SK-N-SH (cell line): ENCODE results near the gene HOXC10. TPM values are rescaled to one million over a fixed set of nuclear protein-coding genes. Genes with fewer than 3 reads are reported as not detected.

Experiments used
- CTCF ChIA-PET: fragments of 300-600, 350-600 bp; formaldehyde crosslinking; extraction: SDS; loops from one replicate; lab custom pipeline; 2021; lab: Yijun Ruan, JAX
- POLR2A ChIA-PET: fragments of 350-600 bp; sonication (Branson Sonifier 250); formaldehyde crosslinking; extraction: SDS; loops from one replicate; lab custom pipeline; 2020; ENCODE audit warnings: antibody characterized with exemption, inconsistent platforms; lab: Yijun Ruan, JAX
- DNase-seq: peaks from one replicate; pipeline ENCODE4 v3.0.0; 2012
- H2AFZ ChIP-seq: fragments of 200-600 bp; sonication (generic); 2 replicates; pipeline ENCODE4 v1.8.1; 2016; ENCODE audit warnings: antibody characterized with exemption, mild to moderate bottlenecking, low read depth
- H3F3A ChIP-seq: fragments of 200-600 bp; sonication (generic); replicated peaks from 2 replicates; pipeline ENCODE3; 2016; ENCODE audit warnings: antibody characterized with exemption, mild to moderate bottlenecking; ENCODE audit not compliant: insufficient read depth
- H3K27ac ChIP-seq, 2 experiments: fragments of 200-500 bp in 1 of 2; fragments of 200-600 bp in 1 of 2; sonication (Bioruptor generic) in 1 of 2; sonication (generic), shearing (Covaris generic) in 1 of 2; 2 replicates each; pipeline versions ENCODE4 v1.5.1 to v1.6.1; 2014 to 2016; ENCODE audit warnings: low read depth in 2 of 2, inconsistent platforms in 1 of 2, low read length in 1 of 2, mild to moderate bottlenecking in 1 of 2, mixed read lengths in 1 of 2
- H3K27me3 ChIP-seq: fragments of 200-600 bp; sonication (generic), shearing (Covaris generic); 2 replicates; pipeline ENCODE4 v1.6.1; 2016; ENCODE audit warnings: mixed run types; ENCODE audit not compliant: insufficient read depth
- H3K36me3 ChIP-seq, 2 experiments: fragments of 200-500 bp in 1 of 2; fragments of 200-600 bp in 1 of 2; sonication (Bioruptor generic) in 1 of 2; sonication (generic) in 1 of 2; replicated peaks in 1 of 2; 2 replicates each; pipeline versions ENCODE3 to v1.5.1; 2014 to 2016; ENCODE audit warnings: low read length in 1 of 2, mild to moderate bottlenecking in 1 of 2; ENCODE audit not compliant: insufficient read depth in 2 of 2, control insufficient read depth in 1 of 2
- H3K4me1 ChIP-seq, 2 experiments: fragments of 200-500 bp in 1 of 2; fragments of 200-600 bp in 1 of 2; sonication (Bioruptor generic) in 1 of 2; sonication (generic), shearing (Covaris generic) in 1 of 2; 2 replicates each; pipeline versions ENCODE4 v1.5.1 to v1.6.1; 2014 to 2016; ENCODE audit warnings: low read depth in 1 of 2, low read length in 1 of 2, mixed run types in 1 of 2; ENCODE audit not compliant: insufficient read depth in 2 of 2, control insufficient read depth in 1 of 2
- H3K4me2 ChIP-seq: fragments of 200-600 bp; sonication (generic), shearing (Covaris generic); 2 replicates; pipeline ENCODE4 v1.6.1; 2017; ENCODE audit warnings: mixed run types
- H3K4me3 ChIP-seq, 2 experiments: fragments of 200-500 bp in 1 of 2; fragments of 200-600 bp in 1 of 2; sonication (Bioruptor generic) in 1 of 2; sonication (generic), shearing (Covaris generic) in 1 of 2; 2 replicates each; pipeline versions ENCODE4 v1.5.1 to v1.8.1; 2014 to 2016; ENCODE audit warnings: low read depth in 2 of 2, inconsistent platforms in 1 of 2, low read length in 1 of 2, mild to moderate bottlenecking in 1 of 2, mixed read lengths in 1 of 2, moderate library complexity in 1 of 2
- H3K79me2 ChIP-seq: fragments of 200-600 bp; sonication (generic); 2 replicates; pipeline ENCODE4 v1.8.1; 2017; ENCODE audit warnings: mild to moderate bottlenecking; ENCODE audit not compliant: insufficient read depth
- H3K9ac ChIP-seq: fragments of 200-600 bp; sonication (generic); 2 replicates; pipeline ENCODE4 v1.6.1; 2017; ENCODE audit warnings: mixed run types
- H3K9me2 ChIP-seq: fragments of 200-600 bp; sonication (generic); 2 replicates; pipeline ENCODE4 v1.6.1; 2017; ENCODE audit warnings: mixed run types
- H3K9me3 ChIP-seq: fragments of 200-600 bp; sonication (generic); 2 replicates; pipeline ENCODE4 v1.6.1; 2017; ENCODE audit warnings: mixed run types, mild to moderate bottlenecking, moderate library complexity
- H4K20me1 ChIP-seq: fragments of 200-600 bp; sonication (generic); 2 replicates; pipeline ENCODE4 v1.6.1; 2017; ENCODE audit warnings: mild to moderate bottlenecking, mixed run types; ENCODE audit not compliant: insufficient read depth
- CHD2 ChIP-seq: fragments of 150-350 bp; IDR thresholded peaks from 2 replicates; pipeline ENCODE4 v1.6.1; 2018; ENCODE audit warnings: low read length; ENCODE audit not compliant: partially characterized antibody
- ELF1 ChIP-seq: IDR thresholded peaks from 2 replicates; pipeline ENCODE4 v1.4.0; 2012
- EP300 ChIP-seq, 2 experiments: IDR thresholded peaks; 2 replicates each; pipeline versions ENCODE4 v1.4.0 to v1.6.1; 2012; ENCODE audit warnings: borderline replicate concordance in 1 of 2, low read depth in 1 of 2, low read length in 1 of 2
- EZH2phosphoT487 ChIP-seq: fragments of 200-600 bp; sonication (generic); IDR thresholded peaks from 2 replicates; pipeline ENCODE4 v1.6.1; 2017; ENCODE audit warnings: low read depth, mixed run types, mild to moderate bottlenecking, antibody characterized with exemption, moderate library complexity, borderline replicate concordance
- FOSL2 ChIP-seq: IDR thresholded peaks from 2 replicates; pipeline ENCODE4 v1.4.0; 2012; ENCODE audit warnings: low read depth, mild to moderate bottlenecking, moderate library complexity, borderline replicate concordance
- FOXJ3 ChIP-seq: sonication (generic); formaldehyde crosslinking; IDR thresholded peaks from 2 replicates; pipeline ENCODE4 v1.5.1; 2020; ENCODE audit warnings: mild to moderate bottlenecking, missing genetic modification reagents
- MAX ChIP-seq: IDR thresholded peaks from 2 replicates; pipeline ENCODE4 v1.4.0; 2012; ENCODE audit warnings: low read depth
- NFIC ChIP-seq: IDR thresholded peaks from 2 replicates; pipeline ENCODE4 v1.4.0; 2012; ENCODE audit warnings: borderline replicate concordance
- NRF1 ChIP-seq: IDR thresholded peaks from 2 replicates; pipeline ENCODE4 v1.6.1; 2012; ENCODE audit warnings: low read depth, mild to moderate bottlenecking, low read length
- POLR2AphosphoS5 ChIP-seq: IDR thresholded peaks from 2 replicates; pipeline ENCODE4 v1.6.1; 2012; ENCODE audit warnings: low read depth, low read length
- RAD21 ChIP-seq: IDR thresholded peaks from 2 replicates; pipeline ENCODE4 v1.6.1; 2012; ENCODE audit warnings: mild to moderate bottlenecking, low read length
- RCOR1 ChIP-seq: fragments of 150-350 bp; IDR thresholded peaks from 2 replicates; pipeline ENCODE4 v1.6.1; 2017; ENCODE audit warnings: antibody characterized with exemption, low read length
- REST ChIP-seq: IDR thresholded peaks from 2 replicates; pipeline ENCODE4 v1.6.1; 2012; ENCODE audit warnings: mild to moderate bottlenecking, low read depth, low read length, moderate library complexity
- RXRA ChIP-seq: IDR thresholded peaks from 2 replicates; pipeline ENCODE4 v1.4.0; 2012; ENCODE audit warnings: low read depth, mild to moderate bottlenecking, borderline replicate concordance
- SIN3A ChIP-seq: IDR thresholded peaks from 2 replicates; pipeline ENCODE4 v1.6.1; 2012; ENCODE audit warnings: low read depth, mild to moderate bottlenecking, low read length, moderate library complexity, borderline replicate concordance
- SMC3 ChIP-seq: IDR thresholded peaks from 2 replicates; pipeline ENCODE4 v1.6.1; 2012; ENCODE audit warnings: low read depth, low read length, improper control_type of control experiment
- TAF1 ChIP-seq: IDR thresholded peaks from 2 replicates; pipeline ENCODE4 v1.6.1; 2012; ENCODE audit warnings: low read depth, mild to moderate bottlenecking, low read length, moderate library complexity, borderline replicate concordance
- USF1 ChIP-seq: IDR thresholded peaks from 2 replicates; pipeline ENCODE4 v1.4.0; 2012; ENCODE audit warnings: low read depth, borderline replicate concordance
- USF2 ChIP-seq: fragments of 150-350 bp; IDR thresholded peaks from 2 replicates; pipeline ENCODE4 v1.6.1; 2017; ENCODE audit warnings: antibody characterized with exemption, low read length, low read depth, borderline replicate concordance
- WGBS: methylation state at CpG from one replicate; pipeline ENCODE4 v1.1.6; 2017; ENCODE audit warnings: low lambda C conversion rate; 5-methylcytosine and 5-hydroxymethylcytosine counted together
- polyA plus RNA-seq, 3 experiments: library from polyadenylated mRNA; depleted of rRNA; stranded (reverse); fragments of >200 nt; gene quantifications; 2 replicates each; pipeline ENCODE4 v1.2.3, GENCODE V29; 2012

HOXC10 gene
- polyA plus RNA-seq, 1 of the 3 experiments (the other 2 are of a cell fraction) = 0.03 TPM

GRCh38 chr12:53968214-53969127 lies 16.5 kb upstream of the HOXC10 start:
- H3K4me3 ChIP-seq = no peak overlapping the region
- CTCF ChIA-PET = interaction anchor here (0.9 to 12.7 kb wide), 5 partner anchors 15 to 431 kb away, joined by 3 to 134 read pairs (median 4); partner anchors contain the start of genes HOXC10 and HOXC13

GRCh38 chr12:53969588-53970259 lies 15.2 kb upstream of the HOXC10 start:
- WGBS = 23% methylated on average over 10 of the region's 12 CpGs
- no peaks in the 10 kb centered on the region for H3K9me2 ChIP-seq
- no peak overlapping the region for H3K27ac ChIP-seq
- H3K4me3 ChIP-seq = no peak overlapping the region
- peaks cover 0 to 2% of the 10 kb centered on the region in 2 experiments; a peak in 1 of 4 replicates for H3K4me1 ChIP-seq
- POLR2A ChIA-PET = no interaction called here
- H4K20me1 ChIP-seq = peaks cover 13% of the 10 kb centered on the region; the same call in 1 of the 2 replicates
- no peaks in the 10 kb centered on the region for H3K79me2 ChIP-seq
- peaks cover 3% of the 10 kb centered on the region for H3F3A ChIP-seq
- H3K4me2 ChIP-seq = no peak overlapping the region
- CTCF ChIA-PET = interaction anchor here (0.6 to 12.7 kb wide), 5 partner anchors 18 to 247 kb away, joined by 3 to 134 read pairs (median 4); partner anchors contain the start of gene HOXC10
- H3K36me3 ChIP-seq = no peaks in the 10 kb centered on the region
- no peak overlapping the region for H2AFZ ChIP-seq
- peaks cover 100% of the 10 kb centered on the region for H3K27me3 ChIP-seq
- DNase-seq = no peak
- no peak overlapping the region for H3K9ac ChIP-seq
- H3K9me3 ChIP-seq = no peaks in the 10 kb centered on the region
- TF ChIP-seq NRF1 = no peak
- TF ChIP-seq POLR2AphosphoS5 = no peak
- TF ChIP-seq SIN3A = no peak
- no peak for TF ChIP-seq FOXJ3 (CRISPR knock-in tag)
- TF ChIP-seq RCOR1 = no peak
- TF ChIP-seq RXRA = no peak
- TF ChIP-seq EP300 (IDR thresholded peaks at IDR 0.05; ENCODE audit: borderline replicate concordance in 1 of 2, low read depth in 1 of 2, low read length in 1 of 2) = no peak
- no peak for TF ChIP-seq FOSL2
- no peak for TF ChIP-seq TAF1
- TF ChIP-seq USF2 = no peak
- TF ChIP-seq ELF1 = no peak
- TF ChIP-seq CHD2 = no peak
- no peak for TF ChIP-seq NFIC
- no peak for TF ChIP-seq REST
- no peak for TF ChIP-seq MAX
- TF ChIP-seq USF1 = no peak

More at GRCh38 chr12:53968214-53969127, 16.5 kb upstream of the HOXC10 start:
- Histone ChIP-seq H3K27ac (no peak overlapping the region), H3K36me3 (no peaks in the 10 kb centered on the region), H3K79me2 (no peaks in the 10 kb centered on the region), H3K4me1 (no peaks in the 10 kb centered on the region; a peak in 1 of 4 replicates), H3K9ac (no peak overlapping the region), H3K9me2 (no peaks in the 10 kb centered on the region), H3F3A (peaks cover 3% of the 10 kb centered on the region), H4K20me1 (peaks cover 14% of the 10 kb centered on the region; the same call in 1 of the 2 replicates), H2AFZ (no peak overlapping the region), H3K27me3 (peaks cover 100% of the 10 kb centered on the region), H3K9me3 (no peaks in the 10 kb centered on the region), H3K4me2 (no peak overlapping the region)
- WGBS = 26% methylated on average over 21 of the region's 24 CpGs
- POLR2A ChIA-PET = no interaction called here
- DNase-seq = no peak
- TF ChIP-seq EZH2phosphoT487 = no peak
- no peak for TF ChIP-seq SIN3A
- TF ChIP-seq RAD21 = no peak
- no peak for TF ChIP-seq SMC3
- TF ChIP-seq POLR2AphosphoS5 = no peak
- TF ChIP-seq FOSL2 = no peak
- TF ChIP-seq FOXJ3 (CRISPR knock-in tag) = no peak
- no peak for TF ChIP-seq CHD2
- no peak for TF ChIP-seq NRF1
